H4 (cell line): Measurements from ENCODE around the gene HAS3. TPM values are rescaled to one million over a fixed set of nuclear protein-coding genes. Genes with fewer than 3 reads are reported as not detected.
"Not testable (repeated sequence)": the region's sequence is repeated elsewhere in the genome, so short reads cannot be mapped to it uniquely, and the experiment has no call there.

ENCODE experiments used
- DNase-seq: peaks from one replicate; pipeline ENCODE4 v3.0.0-alpha.2; 2015; ENCODE audit warnings: low spot score
- total RNA-seq: library from RNA; depleted of rRNA; stranded (reverse); fragments of >200 nt; shearing (Covaris generic); gene quantifications from 2 replicates; pipeline ENCODE4 v1.2.3, GENCODE V29; 2014; rRNA removed

HAS3 gene
- total RNA-seq, 1 experiment from 2014 or later, result not detected

GRCh38 chr16:69143116-69143515, 37.7 kb downstream of the HAS3 start:
- DNase-seq, result no peak

GRCh38 chr16:69145658-69146057, 40.2 kb downstream of the HAS3 start:
- DNase-seq, result no peak

DNA sequence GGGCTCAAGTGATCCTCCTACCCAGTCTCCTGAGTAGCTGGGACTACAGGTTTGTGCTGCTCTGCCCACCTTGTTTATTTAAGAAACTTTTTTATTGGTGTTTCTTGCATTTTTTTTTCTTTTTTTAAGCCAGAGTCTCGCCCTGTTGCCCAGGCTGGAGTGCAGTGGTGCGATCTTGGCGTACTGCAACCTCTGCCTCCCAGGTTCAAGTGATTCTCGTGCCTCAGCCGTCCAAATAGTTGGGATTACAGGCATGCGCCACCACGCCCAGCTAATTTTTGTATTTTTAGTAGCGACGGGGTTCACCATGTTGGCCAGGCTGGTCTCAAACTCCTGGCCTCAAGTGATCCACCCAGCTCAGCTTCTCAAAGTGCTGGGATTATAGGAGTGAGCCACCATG, 44.2 kb downstream of the HAS3 start:
- DNase-seq, result not testable (repeated sequence)

DNA sequence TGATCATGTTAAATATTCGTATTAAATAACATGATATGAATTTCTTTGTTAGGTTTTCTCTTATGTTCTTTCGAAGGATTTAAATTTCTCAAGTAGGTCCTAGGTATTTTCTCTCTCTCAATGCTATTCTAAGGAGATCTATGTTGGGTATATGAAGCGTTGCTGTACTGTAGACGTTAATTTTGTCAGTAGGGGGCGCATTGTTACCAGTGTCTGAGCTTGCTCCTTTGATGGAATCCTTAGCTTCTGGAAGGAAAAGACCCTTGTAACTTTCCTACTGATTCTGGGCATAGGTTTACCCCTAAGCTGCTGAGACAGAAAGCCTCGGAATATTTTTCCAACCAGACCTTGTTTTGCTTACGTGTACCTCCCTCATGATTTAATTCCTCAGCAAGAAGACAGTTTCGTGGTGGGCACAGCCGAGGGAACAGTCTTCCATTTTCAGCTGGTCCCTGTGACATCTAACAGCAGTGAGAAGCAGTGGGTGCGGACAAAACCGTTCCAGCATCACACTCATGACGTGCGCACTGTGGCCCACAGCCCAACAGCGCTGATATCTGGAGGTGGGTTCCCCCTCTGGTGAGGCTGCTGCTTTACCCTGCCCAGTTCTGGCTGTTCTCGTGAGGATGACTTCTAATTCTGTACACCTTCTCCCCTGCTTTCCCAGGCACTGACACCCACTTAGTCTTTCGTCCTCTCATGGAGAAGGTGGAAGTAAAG, 44.9 kb downstream of the HAS3 start:
- DNase-seq, result peak; percentile 60

- no peak for DNase-seq
These were observed 51.7 kb downstream of the HAS3 start for GRCh38 chr16:69157196-69157595.

DNA sequence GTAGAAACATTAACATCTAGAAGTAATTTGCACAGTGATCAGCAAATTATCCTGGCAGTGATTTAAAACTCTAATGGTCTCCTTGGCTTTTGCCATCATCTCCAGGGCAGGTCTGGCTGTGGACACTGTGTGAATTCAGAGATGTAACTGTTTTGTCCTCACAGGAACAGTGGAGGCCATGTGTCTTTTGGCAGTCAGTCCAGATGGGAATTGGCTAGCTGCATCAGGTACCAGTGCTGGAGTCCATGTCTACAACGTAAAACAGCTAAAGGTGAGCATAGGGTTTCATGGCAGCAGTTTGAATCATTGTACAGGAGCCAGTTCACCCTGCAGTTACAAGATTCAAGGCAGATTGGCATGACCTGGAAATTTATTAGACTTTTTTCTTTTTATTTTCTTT, 54.7 kb downstream of the HAS3 start:
- DNase-seq, result no peak

DNA sequence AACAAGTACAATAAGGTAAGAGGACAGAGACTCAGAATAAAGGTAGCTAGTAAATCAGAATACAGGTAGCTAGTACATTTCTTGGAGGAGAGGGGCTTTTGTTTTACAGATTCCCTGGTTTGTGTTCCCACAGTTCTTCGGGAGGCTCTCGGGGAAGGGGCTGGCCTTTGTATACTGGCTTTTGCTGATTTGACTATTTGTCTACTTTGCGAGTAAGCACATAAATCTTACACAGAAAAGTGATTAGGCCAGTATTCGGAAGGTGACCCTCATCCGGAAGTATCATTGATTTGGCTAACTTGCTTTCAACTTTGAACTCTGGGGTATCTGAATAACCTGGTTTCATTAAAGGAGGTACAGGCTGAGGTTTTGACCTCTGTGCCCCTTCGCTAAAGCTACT, 60.1 kb downstream of the HAS3 start:
- DNase-seq, result no peak

DNA sequence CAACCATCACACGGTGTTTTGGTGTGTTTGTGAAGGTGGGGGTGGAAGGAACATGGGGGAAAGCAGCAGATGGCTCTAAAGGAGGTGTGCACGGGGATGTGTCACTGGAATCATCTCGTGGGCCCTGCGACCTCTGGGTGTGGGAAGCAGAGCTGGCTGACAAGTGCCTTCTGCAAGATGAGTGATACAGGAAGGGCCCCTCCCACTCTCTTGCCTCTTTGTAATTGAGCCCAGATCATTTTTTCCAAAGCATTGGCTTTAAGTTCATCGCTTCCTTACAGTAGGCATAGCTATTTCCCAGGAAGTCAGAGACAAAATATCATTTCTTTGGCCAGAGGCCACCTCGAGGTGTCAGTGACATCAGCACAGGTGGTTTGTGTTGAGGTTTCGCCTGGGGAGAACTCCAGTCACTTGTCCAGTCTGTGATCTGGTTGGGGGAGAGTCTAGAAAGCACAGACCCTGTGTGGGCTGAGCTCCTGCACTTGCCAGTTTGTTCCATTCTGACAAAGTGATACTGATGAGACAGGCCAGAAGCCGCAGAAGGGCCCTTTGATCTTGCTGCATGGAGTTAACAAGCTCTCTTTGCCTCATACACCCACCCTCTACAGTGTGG, 60.9 kb downstream of the HAS3 start:
- DNase-seq, result no peak

DNA sequence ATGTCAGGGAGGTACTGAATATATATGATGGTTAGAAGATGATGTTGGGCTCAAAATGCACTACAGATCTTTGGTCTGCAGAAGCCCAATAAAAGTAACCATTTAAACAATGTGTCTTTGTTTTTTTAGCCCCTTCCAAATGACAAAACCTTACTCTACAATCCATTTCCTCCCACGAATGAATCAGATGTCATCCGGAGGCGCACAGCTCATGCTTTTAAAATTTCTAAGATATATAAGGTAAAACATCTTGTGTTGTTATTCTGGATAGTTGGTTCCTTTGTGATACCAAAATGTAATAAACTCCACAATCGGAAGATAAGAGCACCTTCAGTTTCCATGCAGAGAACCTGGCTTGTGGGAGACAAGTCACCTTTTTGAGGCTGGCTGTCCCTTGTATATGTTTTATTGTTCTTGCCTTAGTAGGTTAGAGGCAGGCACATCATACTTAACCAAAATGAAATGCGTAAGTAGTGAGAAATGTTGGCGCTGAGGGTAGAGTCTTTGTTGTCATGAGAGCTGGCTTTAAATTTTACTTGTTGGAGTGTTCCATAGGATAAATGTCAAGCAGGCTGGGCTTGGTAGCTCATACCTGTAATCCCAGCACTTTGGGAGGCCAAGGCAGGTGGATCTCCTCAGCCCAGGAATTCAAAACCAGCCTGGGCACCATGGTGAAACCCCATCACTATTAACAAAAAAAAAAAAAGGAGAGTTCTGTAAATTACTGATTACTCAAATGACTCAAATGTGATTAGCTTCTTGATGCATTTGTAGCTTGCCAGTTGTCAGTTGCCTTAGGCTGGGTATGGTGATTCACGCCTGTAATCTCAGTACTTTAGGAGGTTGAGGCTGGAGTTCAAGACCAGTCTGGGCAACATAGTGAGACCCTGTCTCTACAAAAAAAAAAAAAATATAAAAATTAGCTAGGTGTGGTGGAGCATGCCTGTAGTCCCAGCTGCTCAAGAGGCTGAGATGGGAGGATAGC, 61.8 kb downstream of the HAS3 start:
- DNase-seq, result no peak

Other genes with a start within 250 kb of the HAS3 start
- gene CHTF8, start 26.9 kb downstream of the HAS3 start, total RNA-seq, result 59.1 and 59.3 TPM in 2 replicates
- 16.3 and 22.7 TPM in 2 replicates for gene UTP4, start 27.0 kb downstream of the HAS3 start, total RNA-seq
- gene SNTB2, start 81.5 kb downstream of the HAS3 start, total RNA-seq, result 15.1 and 22.4 TPM in 2 replicates
- gene VPS4A, start 205.7 kb downstream of the HAS3 start, total RNA-seq, result 20.9 and 23.2 TPM in 2 replicates
- gene PDF, start 224.9 kb downstream of the HAS3 start, total RNA-seq, result 36.9 and 38.5 TPM in 2 replicates
- gene COG8, start 233.9 kb downstream of the HAS3 start, total RNA-seq, result 28.8 and 30.8 TPM in 2 replicates
- 28.9 and 44.9 TPM in 2 replicates for gene NIP7, start 234.1 kb downstream of the HAS3 start, total RNA-seq
- not detected in 2 replicates for gene TMED6, start 246.1 kb downstream of the HAS3 start, total RNA-seq